Type B pancreatic cell (in vitro differentiated cells): ENCODE data around the gene BMPR2. TPM values are rescaled to one million over a fixed set of nuclear protein-coding genes. Genes with fewer than 3 reads are reported as not detected.
"Not testable (repeated sequence)": the region's sequence is repeated elsewhere in the genome, so short reads cannot be mapped to it uniquely, and the experiment has no call there.

Source experiments
- DNase-seq: peaks from one replicate; pipeline ENCODE4 v3.0.0; 2021; ENCODE audit warnings: mixed read lengths; ENCODE audit not compliant: unreplicated experiment; ENCODE audit errors: extremely low spot score
- H3K27ac Mint-ChIP-seq: 2 replicates; pipeline ENCODE4 v1.8.0; 2021; ENCODE audit warnings: mild to moderate bottlenecking, mixed read lengths
- H3K27me3 Mint-ChIP-seq: 2 replicates; pipeline ENCODE4 v1.8.0; 2021; ENCODE audit warnings: mixed read lengths
- H3K36me3 Mint-ChIP-seq: 2 replicates; pipeline ENCODE4 v1.8.0; 2021; ENCODE audit warnings: mixed read lengths
- H3K4me1 Mint-ChIP-seq: one replicate; pipeline ENCODE4 v1.8.0; 2021; ENCODE audit warnings: mixed read lengths; ENCODE audit not compliant: unreplicated experiment
- H3K4me3 Mint-ChIP-seq: 2 replicates; pipeline ENCODE4 v1.8.0; 2021; ENCODE audit warnings: mild to moderate bottlenecking, mixed read lengths
- H3K9me3 Mint-ChIP-seq: 2 replicates; pipeline ENCODE4 v1.8.0; 2021; ENCODE audit warnings: mixed read lengths
- CTCF ChIP-seq: fragments of 200-600 bp; sonication (generic); conservative IDR thresholded peaks from 2 replicates; pipeline ENCODE4 v1.5.0; 2021; ENCODE audit warnings: antibody characterized with exemption, mild to moderate bottlenecking
- total RNA-seq: library from RNA; stranded (reverse); gene quantifications from 2 replicates; pipeline ENCODE4 v1.2.1, GENCODE V29; 2021; ENCODE audit warnings: low replicate concordance

Gene BMPR2
- total RNA-seq, 1 donor from 2014 or later, result 34.8 TPM

DNA sequence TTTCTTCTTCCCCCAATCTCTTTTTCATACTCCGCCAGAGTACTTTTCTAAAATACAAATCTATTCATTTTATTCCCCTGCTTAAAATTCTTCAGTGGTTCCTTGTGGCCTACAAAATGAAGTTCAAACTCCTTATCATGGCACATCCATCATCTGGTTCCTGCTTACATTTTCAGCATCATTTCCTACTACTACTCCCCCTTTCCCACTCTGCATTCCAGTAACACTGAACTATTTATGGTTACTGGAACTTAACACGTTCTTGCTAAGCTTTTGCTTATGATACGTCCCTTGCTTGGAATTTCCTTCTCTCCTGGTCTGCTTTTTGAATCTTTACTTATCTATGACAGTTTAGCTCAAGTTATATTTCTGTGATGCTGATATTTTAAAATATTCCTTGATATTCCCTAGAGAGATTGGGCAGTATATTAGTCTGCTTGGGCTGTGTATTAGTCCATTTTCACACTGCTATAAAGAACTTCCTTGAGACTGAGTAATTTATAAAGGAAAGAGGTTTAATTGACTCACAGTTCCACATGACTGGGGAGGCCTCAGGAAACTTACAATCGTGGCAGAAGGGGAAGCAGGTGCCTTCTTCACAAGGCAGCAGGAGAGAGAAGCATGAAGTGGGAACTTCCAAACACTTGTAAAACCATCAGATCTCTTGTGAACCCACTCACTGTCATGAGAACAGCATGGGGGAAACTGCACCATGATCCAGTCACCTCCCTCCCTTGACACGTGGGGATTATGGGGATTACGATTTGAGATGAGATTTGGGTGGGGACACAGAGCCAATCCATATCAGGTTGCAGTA lies 53.2 kb downstream of the BMPR2 start:
- no peak overlapping the region for H3K4me3 Mint-ChIP-seq
- peaks cover 19% of the 10 kb centered on the region for H3K36me3 Mint-ChIP-seq
- no peaks in the 10 kb centered on the region for H3K9me3 Mint-ChIP-seq
- no peak overlapping the region for H3K27ac Mint-ChIP-seq
- no peaks in the 10 kb centered on the region for H3K4me1 Mint-ChIP-seq
- DNase-seq, result no peak
- no peak for TF ChIP-seq CTCF
- H3K27me3 Mint-ChIP-seq, result no peaks in the 10 kb centered on the region

DNA sequence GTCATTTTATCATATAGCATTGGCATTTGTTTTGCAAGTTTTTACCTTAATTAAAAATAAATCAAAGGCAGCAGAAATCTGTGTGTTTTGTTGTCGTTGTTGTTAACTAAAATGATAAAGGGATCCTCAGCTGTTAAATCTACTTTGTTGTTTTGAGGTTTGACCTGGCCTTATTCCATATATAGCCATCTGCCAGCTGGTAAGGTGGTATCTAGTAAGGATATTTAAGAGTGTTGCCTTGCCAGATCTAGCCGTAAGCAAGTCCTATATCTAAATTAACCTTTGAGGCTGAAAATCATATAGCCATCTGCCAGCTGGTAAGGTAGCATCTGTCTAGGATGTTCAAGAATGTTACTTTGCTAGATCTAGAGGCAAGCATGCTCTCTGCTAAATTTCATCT lies 56.6 kb downstream of the BMPR2 start:
- H3K9me3 Mint-ChIP-seq, result peaks cover 4% of the 10 kb centered on the region

DNA sequence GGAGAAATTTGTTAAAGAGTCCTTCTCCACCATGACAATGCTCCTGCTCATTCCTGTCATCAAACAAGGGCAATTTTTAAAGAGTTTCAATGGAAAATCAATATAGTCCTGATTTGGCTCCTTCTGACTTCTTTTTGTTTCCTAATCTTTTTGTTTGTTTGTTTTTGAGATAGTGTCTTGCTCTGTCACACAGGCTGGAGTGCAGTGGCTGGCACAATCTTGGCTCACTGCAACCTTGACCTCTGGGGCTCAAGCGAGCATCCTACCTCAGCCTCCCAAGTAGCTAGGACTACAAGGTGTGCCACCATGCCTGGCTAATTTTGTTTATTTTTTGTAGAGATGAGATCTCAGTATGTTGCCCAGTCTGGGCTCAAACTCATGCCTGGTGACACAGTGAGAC lies 58.3 kb downstream of the BMPR2 start:
- no peaks in the 10 kb centered on the region for H3K4me1 Mint-ChIP-seq
- no peak overlapping the region for H3K27ac Mint-ChIP-seq
- peaks cover 4% of the 10 kb centered on the region for H3K9me3 Mint-ChIP-seq
- no peak for TF ChIP-seq CTCF
- DNase-seq, result no peak
- H3K27me3 Mint-ChIP-seq, result no peaks in the 10 kb centered on the region
- H3K36me3 Mint-ChIP-seq, result peaks cover 5% of the 10 kb centered on the region
- no peak overlapping the region for H3K4me3 Mint-ChIP-seq

More for the DNA sequence above, 56.6 kb downstream of the BMPR2 start:
- no peak overlapping the region for H3K27ac Mint-ChIP-seq
- no peak for TF ChIP-seq CTCF
- no peak for DNase-seq
- H3K36me3 Mint-ChIP-seq, result peaks cover 10% of the 10 kb centered on the region
- H3K4me3 Mint-ChIP-seq, result no peak overlapping the region
- no peaks in the 10 kb centered on the region for H3K4me1 Mint-ChIP-seq
- no peaks in the 10 kb centered on the region for H3K27me3 Mint-ChIP-seq

GRCh38 chr2:202436626-202437025 lies 60.5 kb downstream of the BMPR2 start:
- no peaks in the 10 kb centered on the region for H3K4me1 Mint-ChIP-seq
- H3K27me3 Mint-ChIP-seq, result no peaks in the 10 kb centered on the region
- H3K36me3 Mint-ChIP-seq, result peaks cover 5% of the 10 kb centered on the region
- H3K4me3 Mint-ChIP-seq, result no peak overlapping the region
- no peak for DNase-seq
- no peak overlapping the region for H3K27ac Mint-ChIP-seq
- H3K9me3 Mint-ChIP-seq, result peaks cover 4% of the 10 kb centered on the region
- TF ChIP-seq CTCF, result no peak

DNA sequence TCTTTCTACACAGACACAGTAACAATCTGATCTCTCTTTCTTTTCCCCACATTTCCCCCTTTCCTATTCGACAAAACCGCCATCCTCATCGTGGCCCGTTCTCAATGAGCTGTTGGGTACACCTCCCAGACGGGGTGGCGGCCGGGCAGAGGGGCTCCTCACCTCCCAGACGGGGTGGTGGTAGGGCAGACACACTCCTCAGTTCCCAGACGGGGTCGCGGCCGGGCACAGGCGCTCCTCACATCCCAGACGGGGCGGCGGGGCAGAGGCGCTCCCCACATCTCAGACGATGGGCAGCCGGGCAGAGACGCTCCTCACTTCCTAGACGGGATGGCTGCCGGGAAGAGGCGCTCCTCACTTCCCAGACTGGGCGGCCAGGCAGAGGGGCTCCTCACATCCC lies 64.0 kb downstream of the BMPR2 start:
- H3K4me3 Mint-ChIP-seq, H3K4me1 Mint-ChIP-seq, H3K27ac Mint-ChIP-seq, H3K9me3 Mint-ChIP-seq, H3K27me3 Mint-ChIP-seq, DNase-seq: not testable (repeated sequence)
- peaks cover 10% of the 10 kb centered on the region for H3K36me3 Mint-ChIP-seq

GRCh38 chr2:202442882-202443281 lies 66.8 kb downstream of the BMPR2 start:
- TF ChIP-seq CTCF, result no peak
- H3K27ac Mint-ChIP-seq, result no peak overlapping the region
- no peaks in the 10 kb centered on the region for H3K4me1 Mint-ChIP-seq
- H3K27me3 Mint-ChIP-seq, result no peaks in the 10 kb centered on the region
- no peak overlapping the region for H3K4me3 Mint-ChIP-seq
- H3K9me3 Mint-ChIP-seq, result no peaks in the 10 kb centered on the region
- peaks cover 10% of the 10 kb centered on the region for H3K36me3 Mint-ChIP-seq
- no peak for DNase-seq
